Measurements from ENCODE around the gene SRSF6.
A peak's percentile ranks its signal among the peaks of the same experiment; 100 is the strongest.
"Not testable (repeated sequence)": the region's sequence is repeated elsewhere in the genome, so short reads cannot be mapped to it uniquely, and the experiment has no call there.

Gene SRSF6

DNA sequence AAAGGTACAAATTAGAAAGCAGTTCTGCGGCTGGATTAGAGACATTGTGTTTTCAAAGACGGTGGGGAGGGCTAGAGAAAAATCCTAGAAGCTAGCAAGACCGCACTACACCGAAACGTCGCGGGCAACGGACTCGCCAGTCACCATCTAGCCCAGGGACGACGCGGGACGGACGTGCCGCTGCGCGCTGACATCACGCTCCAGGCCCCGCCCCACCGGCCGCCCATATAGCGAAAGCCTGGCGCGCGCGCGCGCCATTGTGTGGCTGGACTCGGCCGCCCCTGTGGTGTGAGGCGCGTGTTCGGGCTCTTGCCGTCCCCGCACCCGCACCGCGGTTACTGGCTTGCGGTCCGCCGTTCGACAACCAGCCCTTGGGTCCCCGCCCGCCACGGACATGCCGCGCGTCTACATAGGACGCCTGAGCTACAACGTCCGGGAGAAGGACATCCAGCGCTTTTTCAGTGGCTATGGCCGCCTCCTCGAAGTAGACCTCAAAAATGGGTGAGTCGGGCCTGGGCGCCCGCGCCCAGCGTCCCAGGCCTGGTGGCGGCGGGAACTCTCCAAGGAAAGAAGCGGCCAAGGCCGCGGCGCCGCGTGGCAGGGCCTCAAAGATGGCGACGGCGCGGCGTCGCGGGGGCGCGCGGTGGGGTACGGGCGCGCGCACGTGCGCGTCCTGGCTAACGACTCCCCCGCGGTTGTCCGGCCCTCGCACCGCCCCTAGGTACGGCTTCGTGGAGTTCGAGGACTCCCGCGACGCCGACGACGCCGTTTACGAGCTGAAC, at the start of gene SRSF6:
Gene SRSF6 (plus strand): TSS at position 257 of the 782 bp plus-strand sequence. CDS start 138 bp downstream, at position 395.
- peak; percentile 94 for DNase-seq (ENCODE audit: low spot score)

DNA sequence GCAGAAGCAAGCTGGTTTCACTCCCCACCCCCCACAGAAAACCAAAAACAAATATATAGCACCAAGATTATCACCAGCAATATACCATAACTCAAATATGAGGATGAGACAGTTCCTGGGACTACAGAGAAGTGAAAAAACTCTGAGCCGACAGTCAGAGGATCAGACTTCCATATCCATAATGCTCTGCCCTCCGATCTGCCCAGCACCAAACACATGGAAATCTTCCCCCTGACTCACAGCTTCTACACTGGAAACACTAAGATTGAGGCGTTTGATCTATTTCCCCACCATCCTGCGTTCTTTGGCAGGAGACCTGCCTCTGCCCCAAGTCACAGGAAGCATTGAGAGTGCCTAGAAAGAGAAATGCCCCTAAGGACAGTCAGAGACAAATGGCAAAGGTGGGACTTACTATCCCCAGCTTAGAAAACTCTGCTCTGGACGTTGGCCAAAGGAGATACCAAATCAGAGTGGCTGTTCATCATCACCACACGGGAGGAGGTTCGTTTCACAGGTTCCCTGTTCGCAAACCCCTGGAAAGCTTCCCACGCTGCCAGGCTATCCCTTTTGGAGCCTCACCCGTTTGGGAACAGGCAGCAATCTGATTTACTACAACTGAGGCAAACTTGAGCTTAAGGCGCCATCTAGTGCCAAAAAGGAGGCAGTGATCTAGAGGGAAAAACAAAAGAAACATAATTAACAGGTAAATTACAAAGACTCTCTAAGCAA, 48.7 kb upstream of the SRSF6 start:
- no peak for DNase-seq (ENCODE audit: low spot score)

DNA sequence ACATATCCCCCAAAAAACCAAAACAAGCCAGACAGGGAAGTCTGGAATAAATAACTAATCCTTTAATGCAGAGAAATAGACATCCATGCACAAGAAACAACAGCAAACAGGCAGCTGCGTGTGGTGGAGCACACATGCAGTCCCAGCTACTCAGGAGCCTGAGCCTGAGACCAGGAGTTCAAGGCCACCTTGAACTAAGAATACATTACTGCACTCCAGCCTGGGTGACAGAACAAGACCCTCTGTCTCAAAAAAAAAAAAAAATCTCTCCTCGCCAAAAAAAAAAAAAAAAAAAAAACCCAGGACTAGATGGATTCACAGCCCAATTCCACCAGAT, 48.2 kb upstream of the SRSF6 start:
- no peak for DNase-seq (ENCODE audit: low spot score)

DNA sequence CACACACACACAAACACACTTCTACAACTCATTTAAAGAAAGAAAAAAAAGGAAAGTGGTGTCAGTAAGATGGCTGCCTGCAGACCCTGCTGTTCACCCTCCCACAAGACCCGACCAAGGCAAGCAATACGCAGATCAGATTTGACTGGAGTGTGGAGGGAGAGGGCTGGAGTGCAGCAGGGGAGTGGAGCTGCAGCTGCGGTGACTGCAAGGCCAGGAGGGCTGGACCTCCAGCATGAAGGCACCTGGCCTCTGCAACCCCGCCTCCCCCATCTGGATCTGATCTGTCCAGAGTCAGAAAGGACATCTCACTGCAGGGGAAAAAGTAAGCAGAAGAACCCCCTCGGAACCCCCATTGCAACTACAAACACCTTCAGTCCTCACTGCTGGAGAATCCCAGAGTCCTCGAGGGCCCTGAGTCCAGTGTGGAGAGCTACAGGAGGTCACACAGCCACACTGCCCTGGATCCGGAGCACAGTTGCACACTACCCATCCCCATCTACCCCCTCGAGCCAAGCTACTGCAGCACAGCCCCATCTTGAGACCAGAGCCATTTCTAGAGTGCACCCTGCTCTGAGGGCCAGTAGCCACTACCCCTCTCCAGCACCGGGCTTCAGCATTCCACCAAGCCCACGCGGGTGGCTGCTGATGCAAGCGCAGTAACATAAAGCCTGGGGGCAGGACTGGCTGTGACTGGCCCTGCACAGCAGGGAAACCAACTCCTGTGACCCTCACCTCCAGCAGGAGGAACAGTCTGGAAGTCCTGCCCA, 41.9 kb upstream of the SRSF6 start:
- no peak for DNase-seq (ENCODE audit: low spot score)

DNA sequence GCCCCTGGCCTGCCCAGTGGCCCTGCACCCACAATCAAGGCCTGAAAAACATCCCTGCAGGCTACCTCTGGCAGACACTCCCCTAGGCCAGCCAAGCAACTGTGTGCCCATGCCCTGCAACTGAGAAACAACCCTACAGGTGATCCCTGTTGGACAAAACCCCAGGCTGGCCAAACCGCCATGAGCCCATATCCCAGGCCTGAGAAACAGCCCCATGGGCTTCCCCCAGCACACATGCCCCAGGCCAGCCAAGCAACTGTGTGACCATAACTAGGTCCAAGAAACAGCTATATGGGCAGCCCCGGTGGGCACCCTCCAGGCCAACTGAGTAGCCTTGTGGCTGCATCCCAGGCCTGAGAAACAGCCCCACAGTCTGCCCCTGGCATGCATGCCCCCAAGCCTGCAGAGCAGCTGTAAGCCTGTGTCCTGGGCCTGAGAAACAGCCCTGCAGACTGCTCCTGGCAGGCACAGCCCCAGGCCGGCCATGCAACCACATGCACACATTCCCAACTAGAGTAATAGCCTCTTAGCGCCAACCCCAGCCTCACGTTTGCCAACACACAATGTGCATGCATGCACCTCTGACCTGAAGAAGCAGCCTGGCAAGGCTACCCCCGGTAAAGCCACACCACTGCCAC, 41.0 kb upstream of the SRSF6 start:
- DNase-seq (ENCODE audit: low spot score): no peak

DNA sequence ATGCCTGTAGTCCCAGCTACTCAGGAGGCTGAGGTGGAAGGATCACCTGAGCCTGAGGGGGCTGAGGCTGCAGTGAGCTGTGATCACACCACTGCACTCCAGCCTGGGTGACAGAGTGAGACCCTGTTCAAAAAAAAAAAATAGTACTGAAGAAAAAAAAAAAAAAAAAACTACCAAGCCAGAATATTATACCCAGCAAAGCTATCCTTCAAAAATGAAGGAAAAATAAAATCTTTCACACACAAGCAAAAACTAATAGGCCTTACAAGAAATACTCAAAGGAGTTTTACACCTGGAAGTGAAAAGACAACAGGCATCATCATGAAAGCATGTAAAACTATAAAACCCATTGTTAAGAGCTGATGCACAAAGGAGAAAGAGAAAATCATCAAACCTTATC, 37.5 kb upstream of the SRSF6 start:
- DNase-seq (ENCODE audit: low spot score): no peak

- not testable (repeated sequence) for DNase-seq (ENCODE audit: low spot score)
Observed at GRCh38 chr20:43420913-43421312, 36.8 kb upstream of the SRSF6 start.

GRCh38 chr20:43426172-43426571, 31.5 kb upstream of the SRSF6 start:
- DNase-seq (ENCODE audit: low spot score): no peak

DNA sequence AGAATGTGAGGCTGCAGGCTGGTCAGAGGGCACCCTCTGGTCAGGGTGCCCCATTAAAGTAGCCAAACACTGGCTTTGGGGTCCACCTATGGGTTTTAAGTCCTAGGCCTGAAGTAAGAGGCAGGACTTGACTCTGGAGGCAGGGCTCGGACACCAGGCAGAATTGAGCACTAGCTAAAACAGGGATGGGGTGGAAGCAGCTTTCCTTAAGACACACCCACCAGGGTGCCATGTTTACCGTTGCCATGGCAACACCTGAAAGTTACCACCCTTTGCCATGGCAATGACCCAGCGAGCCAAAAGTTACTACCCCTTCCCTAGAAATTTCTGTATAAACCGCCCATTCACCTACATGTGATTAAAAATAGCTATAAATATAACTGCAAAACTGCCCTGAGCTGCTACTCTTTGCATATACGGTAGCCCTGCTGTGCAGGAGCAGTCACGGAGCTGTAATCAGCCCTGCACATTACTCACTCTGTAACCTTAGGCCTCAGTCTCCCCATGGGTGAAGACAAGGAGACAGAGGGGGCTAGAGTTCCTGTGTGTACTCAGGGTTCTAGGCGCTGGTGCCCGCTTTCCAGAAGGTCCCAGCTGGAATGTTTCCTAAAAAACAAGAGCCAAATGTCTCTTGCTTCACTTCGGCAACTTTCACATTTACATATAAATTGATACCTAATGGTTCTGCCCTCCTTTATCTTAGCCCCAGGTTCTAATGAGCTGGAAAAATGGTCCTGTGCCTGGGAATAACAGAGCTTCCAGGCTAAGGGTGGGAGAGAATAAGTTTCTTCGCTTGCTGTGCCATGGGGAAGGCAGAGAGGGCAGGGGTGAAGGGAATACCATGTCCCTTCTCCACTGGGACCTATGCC, 27.2 kb upstream of the SRSF6 start:
- no peak for DNase-seq (ENCODE audit: low spot score)

- no peak for DNase-seq (ENCODE audit: low spot score)
Observed at GRCh38 chr20:43431134-43431519, 26.6 kb upstream of the SRSF6 start.

- DNase-seq (ENCODE audit: low spot score): no peak
Observed at GRCh38 chr20:43432498-43432897, 25.2 kb upstream of the SRSF6 start.

- DNase-seq (ENCODE audit: low spot score): no peak
Observed at GRCh38 chr20:43433250-43433854, 24.3 kb upstream of the SRSF6 start.

- DNase-seq (ENCODE audit: low spot score): no peak
Observed at GRCh38 chr20:43434565-43434964, 23.1 kb upstream of the SRSF6 start.

DNA sequence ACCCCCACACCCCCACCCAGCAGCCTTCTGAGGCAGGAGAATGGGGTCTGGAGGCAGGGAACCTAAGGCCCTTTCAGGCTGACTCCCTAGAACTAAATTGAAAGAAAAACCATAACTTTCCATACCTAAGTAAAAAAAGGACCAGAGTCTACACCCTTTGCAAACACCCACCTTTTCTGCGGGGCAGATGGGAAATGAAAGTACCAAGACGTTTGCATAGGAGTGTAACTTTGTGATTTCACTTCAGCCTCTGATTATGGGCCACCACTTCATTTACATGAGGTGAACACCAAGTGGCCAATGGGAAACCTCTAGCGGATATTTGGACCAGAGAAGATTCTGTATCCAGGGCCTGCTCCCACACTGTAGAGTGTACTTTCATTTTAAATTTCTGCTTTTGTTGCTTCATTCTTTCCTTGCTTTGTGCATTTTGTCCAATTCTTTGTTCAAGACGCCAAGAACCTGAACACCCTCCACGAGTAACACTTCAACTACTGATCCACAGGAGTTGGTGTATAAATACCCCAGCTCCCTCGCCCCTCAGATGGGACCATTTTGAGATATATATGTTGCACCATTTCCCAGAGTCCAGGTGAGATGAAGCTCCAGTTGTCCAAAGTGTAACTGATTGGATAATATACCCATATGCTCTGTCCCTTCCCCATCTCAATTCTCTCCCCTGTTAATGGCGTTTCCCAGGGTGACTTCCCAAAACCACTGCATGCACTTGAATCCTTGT, 18.9 kb upstream of the SRSF6 start:
- DNase-seq (ENCODE audit: low spot score): no peak

DNA sequence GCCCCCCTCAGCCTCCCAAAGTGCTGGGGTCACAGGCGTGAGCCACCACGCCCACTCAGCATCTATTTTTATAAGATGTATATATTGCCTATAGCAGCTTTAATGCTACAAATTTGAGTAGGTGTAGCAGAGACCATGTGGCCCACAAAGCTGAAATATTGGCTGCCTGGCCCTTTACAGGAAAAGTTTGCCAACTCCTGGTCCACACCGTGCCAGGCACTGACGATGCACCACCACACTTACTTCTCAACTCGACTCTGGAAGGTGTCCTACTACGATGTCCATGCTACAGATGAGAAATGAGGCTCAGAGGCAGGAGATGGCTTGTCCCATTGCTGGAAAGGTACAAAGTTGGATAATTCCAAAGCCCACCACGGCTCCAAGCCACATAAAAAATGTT, 17.2 kb upstream of the SRSF6 start:
- no peak for DNase-seq (ENCODE audit: low spot score)

DNA sequence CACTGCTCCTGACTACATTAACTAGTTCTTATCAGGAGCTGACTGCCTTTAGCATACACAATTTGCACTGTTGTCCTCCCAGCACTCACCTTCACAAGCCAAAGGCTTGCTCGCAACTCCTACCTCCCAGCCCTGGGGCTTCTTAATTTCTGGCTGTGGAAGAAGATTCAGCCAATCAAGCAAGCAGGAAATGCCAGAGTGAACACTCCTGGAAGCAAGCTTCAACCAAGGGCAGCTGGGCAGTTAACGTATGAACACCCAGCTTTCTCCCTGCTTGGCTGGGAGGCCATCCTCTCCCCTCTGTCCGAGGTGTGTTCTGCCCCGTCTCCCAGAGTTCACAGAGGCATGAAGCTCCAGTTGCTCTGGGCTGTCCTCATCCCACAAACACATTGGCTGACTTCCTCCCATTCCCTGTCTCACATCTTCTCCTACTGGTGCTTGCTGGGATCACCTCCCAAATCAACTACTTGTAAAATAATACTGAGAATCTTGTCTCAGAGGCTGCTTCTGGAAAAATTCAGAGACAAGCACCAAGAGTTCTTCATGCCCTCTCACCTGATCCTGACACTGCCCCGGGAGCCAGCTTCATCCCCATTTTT, 15.3 kb upstream of the SRSF6 start:
- no peak for DNase-seq (ENCODE audit: low spot score)

DNA sequence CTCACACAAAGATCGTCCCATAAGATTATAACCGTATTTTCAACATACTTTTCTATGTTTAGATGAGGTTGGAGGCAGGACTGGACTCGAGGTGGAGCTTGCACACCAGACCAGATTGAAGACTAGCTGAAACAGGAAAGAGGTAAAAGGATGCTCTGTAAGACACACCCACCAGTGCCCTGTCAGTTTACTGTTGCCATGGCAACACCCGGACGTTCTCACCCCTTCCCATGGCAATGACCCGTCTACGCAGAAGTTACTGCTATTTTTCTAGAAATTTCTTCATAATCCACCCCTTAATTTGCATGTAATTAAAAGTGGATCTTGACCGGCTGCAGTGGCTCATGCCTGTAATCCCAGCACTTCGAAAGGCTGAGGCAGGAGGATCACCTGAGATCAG, 13.6 kb upstream of the SRSF6 start:
- DNase-seq (ENCODE audit: low spot score): no peak

GRCh38 chr20:43446361-43446879, 11.3 kb upstream of the SRSF6 start:
- no peak for DNase-seq (ENCODE audit: low spot score)

DNA sequence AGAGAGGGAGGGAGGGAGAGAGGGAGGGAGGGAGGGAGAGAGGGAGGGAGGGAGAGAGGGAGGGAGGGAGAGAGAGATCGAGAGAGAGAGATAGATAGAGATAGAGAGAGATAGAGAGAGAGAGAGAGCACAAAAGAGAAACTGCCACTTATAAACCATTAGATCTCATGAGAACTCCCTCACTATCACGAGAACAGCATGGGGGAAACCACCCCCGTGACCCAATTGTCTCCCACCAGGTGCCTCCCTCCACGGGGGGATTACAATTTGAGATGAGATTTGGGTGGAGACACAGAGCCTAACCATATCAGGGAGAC, 9.3 kb upstream of the SRSF6 start:
- not testable (repeated sequence) for DNase-seq (ENCODE audit: low spot score)
